Activated CD4-positive, alpha-beta T cell treated with anti-CD3 and anti-CD28 coated beads, Interleukin-2, amount 10 ng/mL, durations not matched to agents 7 days and 5 days (primary cell): ENCODE results near the gene PPP1R14C. TPM values are rescaled to one million over a fixed set of nuclear protein-coding genes. Genes with fewer than 3 reads are reported as not detected.

Source experiments
- CTCF ChIA-PET: fragments of 350-600 bp; sonication (Branson Sonifier 250); formaldehyde crosslinking; loops from one replicate; lab custom pipeline; 2021; ENCODE audit warnings: antibody characterized with exemption; lab: Charles Lee
- POLR2A ChIA-PET: fragments of 350-600 bp; sonication (Branson Sonifier 250); formaldehyde crosslinking; loops from one replicate; lab custom pipeline; 2021; ENCODE audit warnings: antibody characterized with exemption; lab: Charles Lee
- DNase-seq: peaks from one replicate; pipeline ENCODE4 v3.0.0-alpha.2; 2020
- H3K27ac Mint-ChIP-seq: one replicate; pipeline ENCODE4 v1.8.0; 2021; ENCODE audit warnings: mild to moderate bottlenecking, moderate library complexity, mixed read lengths
- H3K27me3 Mint-ChIP-seq: one replicate; pipeline ENCODE4 v1.8.0; 2021; ENCODE audit warnings: mixed read lengths
- H3K36me3 Mint-ChIP-seq: one replicate; pipeline ENCODE4 v1.8.0; 2021; ENCODE audit warnings: low read depth, mixed read lengths
- H3K4me1 Mint-ChIP-seq: one replicate; pipeline ENCODE4 v1.8.0; 2021; ENCODE audit warnings: mixed read lengths
- H3K4me3 Mint-ChIP-seq: one replicate; pipeline ENCODE4 v1.8.0; 2021; ENCODE audit warnings: mild to moderate bottlenecking, moderate library complexity, mixed read lengths
- H3K9me3 Mint-ChIP-seq: one replicate; pipeline ENCODE4 v1.8.0; 2021; ENCODE audit warnings: mixed read lengths
- total RNA-seq, 2 experiments: library from RNA; stranded (reverse); gene quantifications; one replicate each; pipeline ENCODE4 v1.2.3, GENCODE V29; 2021

PPP1R14C gene
- total RNA-seq, 2 experiments from 2014 or later = not detected

DNA sequence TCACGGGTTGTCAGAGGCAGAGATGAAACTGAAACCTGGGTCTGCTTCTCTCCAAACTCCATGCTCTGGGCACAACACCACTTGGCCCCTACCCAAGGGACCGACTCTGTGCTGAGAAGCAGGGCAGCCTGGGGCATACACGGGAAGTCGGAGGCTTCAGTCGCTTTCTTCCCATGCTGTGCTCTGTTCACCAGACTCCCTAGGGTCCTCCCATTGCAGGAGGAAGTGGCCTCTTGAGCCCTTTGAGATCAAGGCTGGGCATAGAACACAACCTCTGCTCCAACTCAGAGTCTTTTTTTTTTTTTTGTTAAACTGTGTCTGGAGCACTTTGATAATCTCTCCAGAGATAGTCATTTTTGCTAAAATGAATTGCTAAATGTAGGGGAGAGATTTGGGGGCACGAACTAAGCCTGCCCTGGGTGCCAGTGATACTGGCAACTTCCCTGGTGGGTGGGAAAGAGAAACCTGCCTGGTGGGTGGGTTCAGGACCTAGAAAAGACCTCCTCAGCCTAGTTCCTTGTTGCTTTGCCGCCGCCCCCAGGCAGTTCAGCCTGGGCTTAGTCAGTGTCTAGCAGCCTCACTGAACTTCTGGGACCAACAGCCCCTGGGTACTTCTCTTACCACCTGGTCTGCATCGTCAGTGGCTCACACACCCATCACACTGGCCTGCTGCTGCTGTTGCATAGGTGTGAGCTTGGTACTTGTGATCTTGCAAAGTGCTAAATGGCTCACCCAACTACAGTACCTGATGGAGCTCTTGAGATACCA, 62.0 kb downstream of the PPP1R14C start:
- ChIA-PET POLR2A (no interaction called here), CTCF (interaction anchor here (0.5 kb wide), 1 partner anchor 151 kb away, joined by 3 read pairs; no protein-coding TSS in a partner anchor)
- Mint-ChIP-seq H3K9me3 (no peaks in the 10 kb centered on the region), H3K36me3 (no peaks in the 10 kb centered on the region), H3K4me1 (no peaks in the 10 kb centered on the region), H3K27me3 (peaks cover 4% of the 10 kb centered on the region), H3K4me3 (no peak overlapping the region), H3K27ac (no peak overlapping the region)
- no peak for DNase-seq

DNA sequence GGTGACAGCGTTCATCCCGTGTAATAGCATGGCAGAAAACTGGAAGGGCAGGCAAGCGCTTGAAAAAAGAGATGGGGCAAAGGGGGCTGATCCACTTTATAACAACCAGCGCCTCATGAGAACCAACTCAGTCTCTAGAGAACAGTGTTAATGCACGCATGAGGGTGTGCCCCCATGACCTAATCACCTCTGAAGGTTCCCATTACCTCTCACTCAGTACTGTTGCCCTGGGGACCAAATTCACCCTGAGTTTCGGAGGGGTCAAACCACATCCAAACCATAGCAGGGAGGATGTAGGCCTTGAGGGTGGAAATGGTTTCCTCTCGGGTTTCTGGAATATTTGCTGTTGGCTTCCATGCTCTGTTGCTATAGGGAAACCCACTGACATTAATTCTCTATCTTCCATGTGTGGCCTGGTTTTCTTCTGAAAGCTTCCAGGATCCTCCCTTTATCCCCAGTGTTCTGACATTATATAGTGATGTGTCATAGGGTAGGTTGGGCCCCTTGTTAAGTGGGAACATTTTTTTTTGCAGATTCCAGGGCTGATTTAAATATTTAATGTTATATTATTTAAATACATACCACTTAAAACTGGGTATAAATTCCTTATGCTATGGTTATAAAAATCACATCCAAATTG, 65.2 kb downstream of the PPP1R14C start:
- H3K27me3 Mint-ChIP-seq = peaks cover under 1% of the 10 kb centered on the region
- POLR2A ChIA-PET = no interaction called here
- DNase-seq = no peak
- H3K36me3 Mint-ChIP-seq = no peaks in the 10 kb centered on the region
- no peaks in the 10 kb centered on the region for H3K9me3 Mint-ChIP-seq
- no peak overlapping the region for H3K27ac Mint-ChIP-seq
- CTCF ChIA-PET = no interaction called here
- H3K4me1 Mint-ChIP-seq = no peaks in the 10 kb centered on the region
- H3K4me3 Mint-ChIP-seq = no peak overlapping the region

GRCh38 chr6:150208611-150209352, 65.9 kb downstream of the PPP1R14C start:
- ChIA-PET CTCF (no interaction called here), POLR2A (no interaction called here)
- Mint-ChIP-seq H3K36me3 (no peaks in the 10 kb centered on the region), H3K9me3 (no peaks in the 10 kb centered on the region), H3K4me3 (no peak overlapping the region), H3K27me3 (no peaks in the 10 kb centered on the region), H3K27ac (no peak overlapping the region), H3K4me1 (no peaks in the 10 kb centered on the region)
- DNase-seq = no peak

DNA sequence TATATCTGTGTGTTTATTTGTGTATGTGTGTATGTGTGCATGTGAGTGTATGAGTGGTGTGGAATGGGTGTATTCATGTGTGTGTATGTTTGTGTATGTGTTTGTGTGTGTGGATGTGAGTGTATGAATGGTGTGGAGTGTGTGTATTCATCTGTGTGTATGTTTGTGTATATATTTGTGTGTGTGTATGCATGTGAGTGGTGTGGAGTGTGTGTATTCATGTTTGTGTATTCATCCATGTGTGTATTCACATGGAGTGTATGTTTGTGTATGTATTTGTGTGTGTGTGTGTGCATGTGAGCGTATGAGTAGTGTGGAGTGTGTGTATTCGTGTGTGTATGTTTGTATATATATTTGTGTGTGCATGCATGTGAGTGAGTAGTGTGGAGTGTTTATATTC, 66.6 kb downstream of the PPP1R14C start:
- ChIA-PET POLR2A (no interaction called here), CTCF (interaction anchor here (0.7 kb wide), 1 partner anchor 24 kb away, joined by 3 read pairs; no protein-coding TSS in a partner anchor)
- Mint-ChIP-seq H3K27me3 (peaks cover 3% of the 10 kb centered on the region), H3K4me1 (no peaks in the 10 kb centered on the region), H3K27ac (no peak overlapping the region), H3K36me3 (no peaks in the 10 kb centered on the region), H3K4me3 (no peak overlapping the region), H3K9me3 (no peaks in the 10 kb centered on the region)
- DNase-seq = no peak

DNA sequence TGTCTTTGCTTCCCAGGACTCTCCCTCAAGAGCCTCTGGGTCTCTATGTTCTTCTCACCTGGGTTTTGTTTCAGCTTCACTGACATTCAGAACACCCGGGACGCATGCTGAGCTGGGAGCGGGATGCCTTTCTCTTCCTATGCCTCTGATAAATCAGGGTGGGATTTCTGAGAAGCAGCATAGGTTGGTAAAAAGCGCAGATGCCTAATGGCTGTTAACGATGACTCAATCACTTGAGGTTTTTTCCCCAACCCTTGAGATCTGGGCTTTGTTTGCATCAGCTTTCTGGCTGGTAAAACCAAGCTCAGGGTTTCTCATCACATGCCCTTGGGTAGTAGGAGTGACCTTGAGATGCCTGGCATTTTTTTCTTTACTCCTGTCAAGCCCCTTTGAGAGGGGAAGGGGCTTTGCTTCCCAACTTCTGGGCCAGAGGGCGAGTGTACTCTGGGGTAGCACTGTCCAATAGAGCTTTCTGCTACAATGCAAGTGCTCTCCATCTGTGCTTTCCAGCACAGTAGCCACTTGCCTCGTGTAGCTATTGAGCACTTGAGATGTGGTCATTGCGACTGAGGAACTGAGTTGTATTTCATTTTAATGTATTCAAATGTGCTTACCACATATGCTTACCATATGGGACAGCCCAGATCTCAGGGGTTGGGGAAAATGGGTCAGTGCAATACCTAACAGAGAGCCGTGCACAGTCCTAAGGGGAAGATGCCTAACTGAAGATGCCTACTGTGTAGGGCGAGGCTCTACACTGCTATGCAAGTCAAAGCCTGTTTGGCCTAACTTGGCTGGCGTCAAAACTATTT, 69.1 kb downstream of the PPP1R14C start:
- H3K27ac Mint-ChIP-seq = no peak overlapping the region
- H3K36me3 Mint-ChIP-seq = no peaks in the 10 kb centered on the region
- ChIA-PET CTCF (no interaction called here), POLR2A (no interaction called here)
- no peak overlapping the region for H3K4me3 Mint-ChIP-seq
- no peaks in the 10 kb centered on the region for H3K9me3 Mint-ChIP-seq
- peaks cover 11% of the 10 kb centered on the region for H3K27me3 Mint-ChIP-seq
- no peak for DNase-seq
- no peaks in the 10 kb centered on the region for H3K4me1 Mint-ChIP-seq

GRCh38 chr6:150212778-150213177, 69.9 kb downstream of the PPP1R14C start:
- Mint-ChIP-seq H3K27ac (no peak overlapping the region), H3K9me3 (no peaks in the 10 kb centered on the region), H3K4me3 (no peak overlapping the region), H3K36me3 (no peaks in the 10 kb centered on the region), H3K27me3 (peaks cover 11% of the 10 kb centered on the region), H3K4me1 (no peaks in the 10 kb centered on the region)
- CTCF ChIA-PET = interaction anchor here (0.5 kb wide), 1 partner anchor 108 kb away, joined by 3 read pairs; no protein-coding TSS in a partner anchor
- DNase-seq = no peak
- POLR2A ChIA-PET = no interaction called here

DNA sequence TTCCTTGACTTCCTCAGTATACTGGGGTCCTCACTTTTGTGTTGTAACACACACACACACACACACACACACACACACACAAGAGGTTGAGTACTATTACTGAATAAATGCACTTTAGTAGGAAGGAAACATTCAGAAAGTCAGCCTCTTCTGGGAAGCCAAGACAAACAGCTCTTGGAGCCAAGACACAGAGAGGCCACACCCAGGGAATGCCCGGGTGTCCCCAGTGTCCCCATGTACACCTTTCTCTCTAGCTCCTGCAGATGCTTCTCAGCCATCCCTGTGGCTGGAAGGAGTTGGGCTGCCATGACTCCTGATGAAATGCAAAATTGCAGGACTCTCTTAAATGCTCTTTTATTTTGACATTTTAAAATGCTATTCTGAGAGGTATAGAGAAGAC, 70.5 kb downstream of the PPP1R14C start:
- Mint-ChIP-seq H3K4me1 (no peaks in the 10 kb centered on the region), H3K27ac (no peak overlapping the region), H3K36me3 (no peaks in the 10 kb centered on the region), H3K4me3 (no peak overlapping the region), H3K27me3 (peaks cover 11% of the 10 kb centered on the region), H3K9me3 (no peaks in the 10 kb centered on the region)
- CTCF ChIA-PET = interaction anchor here (0.5 kb wide), 1 partner anchor 108 kb away, joined by 3 read pairs; no protein-coding TSS in a partner anchor
- POLR2A ChIA-PET = no interaction called here
- DNase-seq = no peak

DNA sequence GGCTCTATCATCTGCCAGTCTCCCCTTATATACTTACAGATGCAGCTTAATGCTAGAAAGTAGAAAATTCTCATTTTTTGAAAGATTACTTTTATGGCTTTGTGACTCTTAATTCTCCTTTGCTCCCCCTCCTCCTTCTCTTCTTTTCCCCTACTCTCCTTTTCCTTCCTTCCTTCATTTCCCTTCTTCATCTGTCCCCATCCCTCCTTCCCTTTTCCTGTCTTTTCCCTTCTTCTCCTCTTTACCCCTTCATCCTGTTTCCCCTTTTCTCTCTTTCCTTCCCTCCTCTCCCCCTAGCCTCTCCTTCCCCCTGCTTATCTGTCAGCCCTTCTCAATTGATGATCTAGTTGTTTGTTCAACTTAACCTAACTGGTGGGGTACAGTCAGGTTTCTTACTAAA, 71.5 kb downstream of the PPP1R14C start:
- Mint-ChIP-seq H3K27me3 (peaks cover 11% of the 10 kb centered on the region), H3K9me3 (no peaks in the 10 kb centered on the region), H3K36me3 (no peaks in the 10 kb centered on the region), H3K4me3 (no peak overlapping the region), H3K27ac (no peak overlapping the region), H3K4me1 (no peaks in the 10 kb centered on the region)
- no peak for DNase-seq
- CTCF ChIA-PET = no interaction called here
- POLR2A ChIA-PET = no interaction called here

GRCh38 chr6:150220634-150221551, 78.0 kb downstream of the PPP1R14C start:
- no peaks in the 10 kb centered on the region for H3K4me1 Mint-ChIP-seq
- no peaks in the 10 kb centered on the region for H3K9me3 Mint-ChIP-seq
- DNase-seq = no peak
- POLR2A ChIA-PET = no interaction called here
- no peak overlapping the region for H3K4me3 Mint-ChIP-seq
- no peaks in the 10 kb centered on the region for H3K36me3 Mint-ChIP-seq
- no peak overlapping the region for H3K27ac Mint-ChIP-seq
- peaks cover 27% of the 10 kb centered on the region for H3K27me3 Mint-ChIP-seq
- CTCF ChIA-PET = no interaction called here

DNA sequence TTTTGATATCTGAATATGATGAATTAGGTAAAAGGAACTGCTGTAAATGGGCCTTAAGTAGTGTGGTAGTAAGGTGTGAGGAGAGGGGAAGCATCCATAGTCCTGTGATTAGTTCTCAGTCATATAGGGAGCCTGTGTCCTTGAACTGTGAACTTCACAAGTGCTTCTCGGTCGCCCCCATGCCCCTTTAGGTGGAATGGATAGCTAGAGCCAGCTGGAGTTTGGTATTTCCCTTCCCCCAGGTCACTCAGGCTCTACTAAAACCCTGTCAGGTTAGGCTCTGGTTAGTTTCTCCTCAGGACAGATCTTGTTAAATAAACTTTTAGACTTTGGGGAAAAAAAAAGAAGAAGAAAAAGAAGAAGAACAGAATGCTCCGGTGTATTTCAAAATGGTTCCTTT, 82.0 kb downstream of the PPP1R14C start:
- no peaks in the 10 kb centered on the region for H3K4me1 Mint-ChIP-seq
- no peak for DNase-seq
- no peak overlapping the region for H3K4me3 Mint-ChIP-seq
- POLR2A ChIA-PET = no interaction called here
- H3K27ac Mint-ChIP-seq = no peak overlapping the region
- CTCF ChIA-PET = interaction anchor here (1.2 kb wide), 1 partner anchor 35 kb away, joined by 3 read pairs; no protein-coding TSS in a partner anchor
- H3K36me3 Mint-ChIP-seq = no peaks in the 10 kb centered on the region
- no peaks in the 10 kb centered on the region for H3K9me3 Mint-ChIP-seq
- H3K27me3 Mint-ChIP-seq = peaks cover 38% of the 10 kb centered on the region

DNA sequence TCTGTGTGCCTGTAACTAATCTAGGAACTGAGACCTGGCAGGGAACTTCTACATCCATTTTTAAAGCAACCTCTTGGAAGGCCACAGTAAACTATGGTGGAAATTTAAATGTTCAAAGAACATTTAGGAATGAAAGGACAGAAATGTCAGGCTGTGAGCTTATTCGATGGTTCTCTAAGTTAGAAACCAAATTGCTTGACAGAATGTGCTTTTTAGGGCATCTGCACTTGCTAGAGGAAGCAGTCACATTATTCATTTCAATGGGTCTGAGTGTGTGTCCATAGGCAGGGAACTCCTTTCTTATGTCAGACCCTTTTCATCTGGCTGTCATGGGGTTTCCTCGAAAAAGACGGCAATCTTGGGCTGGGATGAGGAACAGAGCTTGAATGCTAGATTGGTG, 84.4 kb downstream of the PPP1R14C start:
- Mint-ChIP-seq H3K36me3 (no peaks in the 10 kb centered on the region), H3K4me1 (peaks cover 3% of the 10 kb centered on the region), H3K4me3 (no peak overlapping the region), H3K27ac (no peak overlapping the region), H3K27me3 (peaks cover 36% of the 10 kb centered on the region), H3K9me3 (peaks cover 6% of the 10 kb centered on the region)
- ChIA-PET POLR2A (no interaction called here), CTCF (interaction anchor here (0.8 to 1.8 kb wide), 2 partner anchors 11 to 12 kb away, joined by 3 to 5 read pairs; no protein-coding TSS in a partner anchor)
- DNase-seq = no peak
